H9 (cell line): Measurements from ENCODE around the gene DACH1. TPM values are rescaled to one million over a fixed set of nuclear protein-coding genes. Genes with fewer than 3 reads are reported as not detected.

Source experiments
- DNase-seq: peaks from one replicate; pipeline ENCODE4 v3.0.0-alpha.2; 2017
- H2AFZ ChIP-seq: one replicate; pipeline ENCODE4 v1.6.1; 2013; ENCODE audit warnings: mild to moderate bottlenecking, low read length, control low read depth, moderate library complexity
- H2AK5ac ChIP-seq: 2 replicates; pipeline ENCODE4 v1.6.1; 2013; ENCODE audit warnings: low read length, control low read depth, mixed read lengths; ENCODE audit not compliant: insufficient read length
- H2BK120ac ChIP-seq: one replicate; pipeline ENCODE4 v1.6.1; 2013; ENCODE audit warnings: low read depth, mild to moderate bottlenecking, low read length, control low read depth, inconsistent platforms; ENCODE audit not compliant: poor library complexity, severe bottlenecking
- H2BK12ac ChIP-seq: 2 replicates; pipeline ENCODE4 v1.6.1; 2013; ENCODE audit warnings: low read length, control low read depth, mixed read lengths, low read depth; ENCODE audit not compliant: insufficient read length
- H2BK15ac ChIP-seq: 2 replicates; pipeline ENCODE4 v1.6.1; 2013; ENCODE audit warnings: low read depth, low read length, control low read depth
- H2BK20ac ChIP-seq: one replicate; pipeline ENCODE4 v1.6.1; 2013; ENCODE audit warnings: low read depth, mild to moderate bottlenecking, low read length, control low read depth, inconsistent platforms; ENCODE audit not compliant: poor library complexity, severe bottlenecking
- H2BK5ac ChIP-seq: 2 replicates; pipeline ENCODE4 v1.6.1; 2013; ENCODE audit warnings: low read length, control low read depth, mixed read lengths; ENCODE audit not compliant: insufficient read length
- H3K14ac ChIP-seq: 2 replicates; pipeline ENCODE4 v1.6.1; 2013; ENCODE audit warnings: low read length, control low read depth; ENCODE audit not compliant: insufficient read depth
- H3K18ac ChIP-seq: 2 replicates; pipeline ENCODE4 v1.6.1; 2013; ENCODE audit warnings: low read depth, mild to moderate bottlenecking, mixed read lengths, low read length, control low read depth; ENCODE audit not compliant: insufficient read length
- H3K23ac ChIP-seq: 2 replicates; pipeline ENCODE4 v1.6.1; 2013; ENCODE audit warnings: low read length, control low read depth, mixed read lengths, low read depth; ENCODE audit not compliant: insufficient read length
- H3K23me2 ChIP-seq: 2 replicates; pipeline ENCODE4 v1.6.1; 2013; ENCODE audit warnings: low read depth, mild to moderate bottlenecking, mixed read lengths, low read length, control low read depth; ENCODE audit not compliant: insufficient read length, poor library complexity, severe bottlenecking
- H3K27ac ChIP-seq: 2 replicates; pipeline ENCODE4 v1.5.1; 2013; ENCODE audit warnings: low read length, control low read depth, mixed read lengths, low read depth; ENCODE audit not compliant: insufficient read length
- H3K27me3 ChIP-seq: 2 replicates; pipeline ENCODE4 v1.6.1; 2013; ENCODE audit warnings: low read length, control low read depth, inconsistent platforms; ENCODE audit not compliant: insufficient read depth
- H3K4ac ChIP-seq: 2 replicates; pipeline ENCODE4 v1.6.1; 2013; ENCODE audit warnings: low read depth, mild to moderate bottlenecking, control low read depth, inconsistent platforms, low read length, moderate library complexity
- H3K4me1 ChIP-seq: 2 replicates; pipeline ENCODE4 v1.6.1; 2013; ENCODE audit warnings: low read length, control low read depth, inconsistent platforms; ENCODE audit not compliant: insufficient read depth
- H3K4me2 ChIP-seq: 2 replicates; pipeline ENCODE4 v1.6.1; 2013; ENCODE audit warnings: low read length, control low read depth, mixed read lengths; ENCODE audit not compliant: insufficient read length, insufficient read depth
- H3K56ac ChIP-seq: 2 replicates; pipeline ENCODE4 v1.6.1; 2013; ENCODE audit warnings: low read depth, mild to moderate bottlenecking, mixed read lengths, low read length, control low read depth; ENCODE audit not compliant: insufficient read length
- H3K79me1 ChIP-seq: 2 replicates; pipeline ENCODE4 v1.6.1; 2013; ENCODE audit warnings: low read depth, mild to moderate bottlenecking, moderate library complexity, low read length, control low read depth, inconsistent platforms; ENCODE audit not compliant: insufficient read depth, poor library complexity, severe bottlenecking
- H3K79me2 ChIP-seq: 2 replicates; pipeline ENCODE4 v1.6.1; 2013; ENCODE audit warnings: low read length, control low read depth, inconsistent platforms; ENCODE audit not compliant: insufficient read depth
- H3K9ac ChIP-seq: 2 replicates; pipeline ENCODE4 v1.6.1; 2013; ENCODE audit warnings: low read length, control low read depth, mixed read lengths; ENCODE audit not compliant: insufficient read length; ENCODE audit errors: extremely low read depth
- H3K9me3 ChIP-seq: one replicate; pipeline ENCODE4 v1.6.1; 2013; ENCODE audit warnings: low read depth, low read length, inconsistent platforms; ENCODE audit not compliant: control insufficient read depth
- H3T11ph ChIP-seq: one replicate; pipeline ENCODE4 v1.6.1; 2013; ENCODE audit warnings: mild to moderate bottlenecking, low read length, control low read depth, inconsistent platforms
- H4K20me1 ChIP-seq: one replicate; pipeline ENCODE4 v1.6.1; 2013; ENCODE audit not compliant: control insufficient read depth, insufficient read length, insufficient read depth
- H4K5ac ChIP-seq: 2 replicates; pipeline ENCODE4 v1.6.1; 2013; ENCODE audit warnings: low read depth, mild to moderate bottlenecking, mixed read lengths, low read length, control low read depth; ENCODE audit not compliant: insufficient read length
- H4K8ac ChIP-seq: replicated peaks from 2 replicates; pipeline ENCODE4 v1.6.1; 2013; ENCODE audit warnings: low read length, control low read depth, mixed read lengths, low read depth; ENCODE audit not compliant: insufficient read length
- H4K91ac ChIP-seq: 2 replicates; pipeline ENCODE4 v1.6.1; 2013; ENCODE audit warnings: low read depth, mild to moderate bottlenecking, moderate library complexity, mixed read lengths, low read length, control low read depth; ENCODE audit not compliant: insufficient read length
- H3K27ac Mint-ChIP-seq, 3 experiments: 2 replicates in 2 of 3; 3 replicates in 1 of 3; pipeline ENCODE4 v1.8.0; 2020 to 2021; ENCODE audit warnings: mixed read lengths in 3 of 3, mild to moderate bottlenecking in 1 of 3, moderate library complexity in 1 of 3
- H3K27me3 Mint-ChIP-seq: 2 replicates; pipeline ENCODE4 v1.8.0; 2021; ENCODE audit warnings: low read depth, mild to moderate bottlenecking, moderate library complexity, mixed read lengths
- H3K36me3 Mint-ChIP-seq, 3 experiments: 2 replicates in 2 of 3; 3 replicates in 1 of 3; pipeline ENCODE4 v1.8.0; 2020 to 2021; ENCODE audit warnings: low read depth in 3 of 3, mixed read lengths in 3 of 3; ENCODE audit not compliant: insufficient read depth in 1 of 3
- H3K4me1 Mint-ChIP-seq, 2 experiments: 2 replicates each; pipeline ENCODE4 v1.8.0; 2020; ENCODE audit warnings: mixed read lengths in 2 of 2
- H3K4me3 Mint-ChIP-seq, 2 experiments: 2 replicates in 1 of 2; 3 replicates in 1 of 2; pipeline ENCODE4 v1.8.0; 2020 to 2021; ENCODE audit warnings: mild to moderate bottlenecking in 2 of 2, mixed read lengths in 2 of 2, moderate library complexity in 1 of 2
- H3K9me3 Mint-ChIP-seq, 2 experiments: 2 replicates in 1 of 2; 3 replicates in 1 of 2; pipeline ENCODE4 v1.8.0; 2020; ENCODE audit warnings: mild to moderate bottlenecking in 2 of 2, mixed read lengths in 2 of 2, moderate library complexity in 1 of 2
- WGBS: extraction: QIAGEN DNeasy Blood & Tissue Kit; methylation state at CpG from one replicate; pipeline ENCODE4 v1.1.7; 2013; ENCODE audit warnings: missing lambda C conversion rate, low lambda C conversion rate, mixed read lengths; ENCODE audit not compliant: insufficient read length; ENCODE audit errors: extremely low coverage; 5-methylcytosine and 5-hydroxymethylcytosine counted together
- total RNA-seq: library from RNA; stranded (reverse); gene quantifications from 2 replicates; pipeline ENCODE4 v1.2.1, GENCODE V29; 2021
- TF ChIP-seq, protein P1 (sequence below): fragments of 200-600 bp; sonication (generic); conservative IDR thresholded peaks from 3 replicates; pipeline ENCODE4 v1.8.0; 2021; ENCODE audit warnings: antibody characterized with exemption, mild to moderate bottlenecking

The DACH1 gene
- total RNA-seq, 1 experiment from 2014 or later: not detected

DNA sequence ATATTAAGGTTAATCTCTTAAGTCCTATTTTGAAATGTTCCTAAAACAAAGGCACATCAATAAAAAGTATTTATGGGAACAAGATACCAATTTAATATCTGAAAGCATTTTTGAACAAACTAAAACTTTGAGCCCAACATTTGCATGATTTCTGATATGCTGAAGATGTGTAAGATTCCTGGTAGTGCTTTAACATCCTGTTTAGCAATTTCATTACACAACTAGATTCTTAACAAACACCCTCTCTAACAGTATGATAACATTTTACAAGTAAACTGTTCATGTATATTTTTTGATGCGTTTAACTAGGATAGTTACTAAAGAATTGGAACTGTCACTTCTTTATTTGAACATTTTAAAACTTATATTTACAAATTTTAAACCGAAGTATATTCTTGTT, 63.9 kb downstream of the DACH1 start:
- no peak overlapping the region for H3K27ac Mint-ChIP-seq
- H3K56ac ChIP-seq: no peak overlapping the region
- H2AK5ac ChIP-seq: no peak overlapping the region
- H2BK15ac ChIP-seq: no peak overlapping the region
- no peaks in the 10 kb centered on the region for H3K79me1 ChIP-seq
- H2BK120ac ChIP-seq: no peak overlapping the region
- no peaks in the 10 kb centered on the region for H3K23me2 ChIP-seq
- no peak overlapping the region for H2AFZ ChIP-seq
- no peak overlapping the region for H3K4me3 Mint-ChIP-seq
- H3K23ac ChIP-seq: no peak overlapping the region
- no peaks in the 10 kb centered on the region for H3K9me3 Mint-ChIP-seq
- H3K27me3 ChIP-seq: no peaks in the 10 kb centered on the region
- no peaks in the 10 kb centered on the region for H3K27me3 Mint-ChIP-seq
- no peak overlapping the region for H3K4me2 ChIP-seq
- no peak overlapping the region for H2BK12ac ChIP-seq
- H3K4me1 ChIP-seq: no peaks in the 10 kb centered on the region
- no peaks in the 10 kb centered on the region for H3K9me3 ChIP-seq
- H3K79me2 ChIP-seq: no peaks in the 10 kb centered on the region
- no peak overlapping the region for H3K9ac ChIP-seq
- WGBS: no CpG with 5 or more reads among the region's 2 CpGs
- no peak overlapping the region for H3K27ac ChIP-seq
- H2BK20ac ChIP-seq: no peak overlapping the region
- H4K20me1 ChIP-seq: no peaks in the 10 kb centered on the region
- H3T11ph ChIP-seq: no peak overlapping the region
- H4K8ac ChIP-seq: no peak overlapping the region
- no peak for DNase-seq
- no peak overlapping the region for H2BK5ac ChIP-seq
- TF ChIP-seq, protein P1, sequence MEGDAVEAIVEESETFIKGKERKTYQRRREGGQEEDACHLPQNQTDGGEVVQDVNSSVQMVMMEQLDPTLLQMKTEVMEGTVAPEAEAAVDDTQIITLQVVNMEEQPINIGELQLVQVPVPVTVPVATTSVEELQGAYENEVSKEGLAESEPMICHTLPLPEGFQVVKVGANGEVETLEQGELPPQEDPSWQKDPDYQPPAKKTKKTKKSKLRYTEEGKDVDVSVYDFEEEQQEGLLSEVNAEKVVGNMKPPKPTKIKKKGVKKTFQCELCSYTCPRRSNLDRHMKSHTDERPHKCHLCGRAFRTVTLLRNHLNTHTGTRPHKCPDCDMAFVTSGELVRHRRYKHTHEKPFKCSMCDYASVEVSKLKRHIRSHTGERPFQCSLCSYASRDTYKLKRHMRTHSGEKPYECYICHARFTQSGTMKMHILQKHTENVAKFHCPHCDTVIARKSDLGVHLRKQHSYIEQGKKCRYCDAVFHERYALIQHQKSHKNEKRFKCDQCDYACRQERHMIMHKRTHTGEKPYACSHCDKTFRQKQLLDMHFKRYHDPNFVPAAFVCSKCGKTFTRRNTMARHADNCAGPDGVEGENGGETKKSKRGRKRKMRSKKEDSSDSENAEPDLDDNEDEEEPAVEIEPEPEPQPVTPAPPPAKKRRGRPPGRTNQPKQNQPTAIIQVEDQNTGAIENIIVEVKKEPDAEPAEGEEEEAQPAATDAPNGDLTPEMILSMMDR: no peak
- no peak overlapping the region for H4K91ac ChIP-seq
- no peak overlapping the region for H3K18ac ChIP-seq
- no peak overlapping the region for H3K14ac ChIP-seq
- no peak overlapping the region for H4K5ac ChIP-seq
- H3K4ac ChIP-seq: no peak overlapping the region
- H3K4me1 Mint-ChIP-seq: peaks cover 0 to 4% of the 10 kb centered on the region in 2 experiments; a peak in 1 of 4 replicates
- no peaks in the 10 kb centered on the region for H3K36me3 Mint-ChIP-seq
